ENCODE measurements around the gene PYCARD.
A peak's percentile ranks its signal among the peaks of the same experiment; 100 is the strongest.
"Not testable (repeated sequence)": the region's sequence is repeated elsewhere in the genome, so short reads cannot be mapped to it uniquely, and the experiment has no call there.

The PYCARD gene

DNA sequence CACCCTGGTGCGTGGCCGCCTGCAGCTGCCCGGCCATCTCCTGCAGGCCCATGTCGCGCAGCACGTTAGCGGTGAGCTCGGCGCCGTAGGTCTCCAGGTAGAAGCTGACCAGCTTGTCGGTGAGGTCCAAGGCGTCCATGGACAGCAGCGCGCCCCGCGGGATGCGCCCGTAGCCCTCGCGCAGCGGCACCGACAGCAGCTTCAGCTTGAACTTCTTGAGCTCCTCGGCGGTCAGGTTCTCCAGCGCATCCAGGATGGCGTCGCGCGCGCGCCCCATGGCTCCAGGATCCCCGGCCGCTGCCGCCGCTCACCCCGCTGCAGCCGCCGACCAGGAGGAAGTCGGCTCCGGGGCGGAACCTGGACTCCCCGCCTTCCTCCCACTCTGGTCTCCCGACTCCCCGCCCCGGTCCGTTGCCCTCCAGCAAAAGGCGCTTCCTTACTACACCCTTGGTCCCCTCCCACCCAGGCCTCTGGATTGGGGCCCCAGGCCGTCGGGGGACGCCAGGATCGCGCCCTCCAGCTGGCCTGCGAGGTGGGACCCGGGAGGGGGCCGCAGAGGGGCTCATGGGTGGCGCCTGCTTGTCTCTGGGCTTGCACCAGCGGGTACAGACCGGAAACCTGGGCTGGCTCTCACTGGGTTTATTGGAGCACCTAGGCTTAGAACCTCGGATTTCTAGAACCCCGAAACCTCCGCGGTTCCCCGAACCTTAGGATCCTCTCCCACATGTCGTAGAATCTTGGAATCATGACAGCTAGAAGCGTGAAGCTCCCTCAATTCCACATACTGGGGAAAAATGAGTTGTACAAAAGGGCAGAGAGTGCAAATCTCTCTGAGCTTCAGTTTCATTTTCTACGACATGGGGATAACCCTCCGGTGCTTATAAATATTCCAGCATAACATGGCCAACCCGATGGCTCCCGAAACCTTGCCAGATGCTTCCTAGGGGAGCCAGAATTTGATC lies at the start of gene PYCARD:
PYCARD (minus strand) TSS at position 347 of the 962 bp plus-strand sequence; CDS start at position 277, 70 bp downstream.
- DNase-seq = peak; percentile 38

DNA sequence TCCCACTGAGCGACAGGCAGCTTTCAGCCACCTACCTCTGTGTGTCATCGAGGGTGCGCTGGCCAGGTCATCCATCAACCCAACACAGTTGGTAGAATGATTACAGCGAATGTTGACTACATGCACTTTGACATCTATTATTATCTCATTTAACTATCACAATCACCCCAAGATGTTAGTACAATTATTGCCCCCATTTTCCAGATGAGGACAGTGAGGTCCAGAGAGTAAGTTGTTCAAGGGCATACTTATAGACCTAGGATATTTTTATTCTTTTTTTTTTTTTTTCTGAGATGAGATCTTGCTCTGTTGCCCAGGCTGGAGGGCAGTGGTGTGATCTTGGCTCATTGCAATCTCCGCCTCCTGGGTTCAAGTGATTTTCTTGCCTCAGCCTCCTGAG lies 48.9 kb upstream of the PYCARD start:
- no peak for DNase-seq

DNA sequence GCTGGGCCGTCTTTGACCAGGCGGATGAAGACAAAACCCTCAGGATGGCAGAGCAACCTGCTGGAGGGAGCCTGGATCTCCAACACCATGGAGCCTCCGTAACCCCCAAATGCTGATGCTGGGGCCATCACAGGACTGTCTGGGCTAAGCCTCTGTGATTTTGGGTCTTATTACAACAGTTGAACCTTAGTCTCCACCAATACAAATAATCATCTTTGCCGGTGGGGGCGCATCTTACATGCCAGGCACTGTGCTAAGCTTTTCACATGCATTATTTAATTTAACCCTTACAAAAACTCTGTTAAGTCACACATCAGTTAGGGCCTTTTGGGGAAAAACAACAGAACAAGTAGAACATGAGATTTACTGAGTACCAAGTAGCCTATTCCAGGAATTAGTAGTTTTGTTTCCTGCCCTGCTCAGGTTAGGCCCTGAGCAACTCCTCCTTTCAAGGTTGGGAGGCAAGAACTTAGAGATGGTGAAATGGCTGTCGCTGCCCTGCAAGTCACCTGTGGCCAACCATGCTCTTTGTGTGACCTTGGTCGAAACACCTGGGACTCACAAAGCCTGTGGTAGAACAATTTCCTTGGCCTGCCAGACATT lies 48.3 kb upstream of the PYCARD start:
- no peak for DNase-seq

- no peak for DNase-seq
Measured at GRCh38 chr16:31248344-31248743, 45.8 kb upstream of the PYCARD start.

DNA sequence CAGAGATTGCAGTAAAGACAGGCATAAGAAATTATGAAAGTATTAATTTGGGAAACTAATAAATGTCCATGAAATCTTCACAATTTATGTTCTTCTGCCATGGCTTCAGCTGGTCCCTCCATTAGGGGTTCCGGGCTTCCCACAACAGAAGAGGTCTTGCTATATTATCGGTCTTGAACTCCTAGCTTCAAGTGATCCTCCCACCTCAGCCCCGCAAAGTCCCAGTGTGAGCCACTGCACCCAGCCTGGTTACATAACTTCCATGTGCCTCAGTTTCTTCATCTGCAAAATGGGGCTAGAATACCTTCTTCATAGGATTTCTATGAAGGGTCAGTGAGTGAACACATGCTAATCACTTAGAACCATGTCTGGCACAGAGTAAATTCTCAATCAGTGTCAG lies 43.7 kb upstream of the PYCARD start:
- DNase-seq = no peak

DNA sequence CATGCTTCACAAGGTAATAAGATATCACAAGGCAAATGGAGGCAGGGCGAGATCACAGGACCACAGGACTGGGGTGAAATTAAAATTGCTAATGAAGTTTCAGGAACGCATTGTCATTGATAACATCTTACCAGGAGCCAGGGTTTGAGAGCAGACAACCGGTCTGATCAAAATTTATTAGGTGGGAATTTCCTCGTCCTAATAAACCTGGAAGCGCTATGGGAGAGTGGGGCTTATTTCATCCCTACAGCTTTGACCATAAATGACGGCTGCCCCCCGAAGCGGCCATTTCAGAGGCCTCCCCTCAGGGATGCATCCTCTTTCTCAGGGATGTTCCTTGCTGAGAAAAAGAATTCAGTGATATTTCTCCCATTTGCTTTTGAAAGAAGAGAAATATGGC lies 43.0 kb upstream of the PYCARD start:
- not testable (repeated sequence) for DNase-seq

DNA sequence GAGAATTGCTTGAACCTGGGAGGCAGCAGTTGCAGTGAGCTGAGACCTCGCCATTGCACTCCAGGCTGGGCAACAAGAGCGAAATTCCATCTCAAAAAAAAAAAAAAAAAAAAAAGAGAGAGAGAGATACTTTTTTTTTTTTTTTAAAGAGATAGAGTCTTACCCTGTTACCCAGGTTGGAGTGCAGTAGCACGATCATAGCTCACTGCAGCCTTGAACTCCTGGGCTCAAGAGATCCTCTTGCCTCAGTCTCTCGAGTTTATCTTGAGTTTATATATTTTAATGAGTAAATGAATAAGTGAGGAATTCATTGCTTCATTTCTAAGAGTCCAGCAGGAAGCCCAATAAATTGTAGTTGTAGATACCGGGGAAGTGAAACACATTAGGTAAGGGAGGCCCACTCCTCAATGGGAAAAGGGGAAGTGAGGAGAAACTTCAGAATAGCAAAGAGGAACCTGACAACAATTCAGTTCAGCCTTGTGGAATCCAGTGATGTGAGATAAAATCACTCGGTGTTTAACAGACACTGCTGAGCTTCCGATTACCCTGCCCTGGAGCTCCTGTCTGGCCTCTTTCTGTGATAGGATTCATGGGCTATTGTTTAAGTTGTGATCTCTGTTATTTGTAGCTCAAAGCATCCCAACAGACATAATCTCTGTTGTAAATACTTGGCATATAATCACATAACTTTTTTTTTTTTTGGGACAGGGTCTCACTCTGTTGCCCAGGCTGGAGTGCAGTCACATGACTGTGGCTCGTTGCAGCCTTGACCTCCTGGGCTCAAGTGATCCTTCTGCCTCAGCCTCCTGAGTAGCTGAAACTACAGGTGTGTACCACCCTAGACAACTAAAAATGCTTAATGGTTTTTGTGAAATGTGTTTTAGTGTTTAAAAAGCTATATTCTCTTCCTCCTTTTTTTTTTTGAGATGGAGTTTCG lies 41.4 kb upstream of the PYCARD start:
- DNase-seq = no peak

GRCh38 chr16:31242206-31242605 lies 39.6 kb upstream of the PYCARD start:
- no peak for DNase-seq

DNA sequence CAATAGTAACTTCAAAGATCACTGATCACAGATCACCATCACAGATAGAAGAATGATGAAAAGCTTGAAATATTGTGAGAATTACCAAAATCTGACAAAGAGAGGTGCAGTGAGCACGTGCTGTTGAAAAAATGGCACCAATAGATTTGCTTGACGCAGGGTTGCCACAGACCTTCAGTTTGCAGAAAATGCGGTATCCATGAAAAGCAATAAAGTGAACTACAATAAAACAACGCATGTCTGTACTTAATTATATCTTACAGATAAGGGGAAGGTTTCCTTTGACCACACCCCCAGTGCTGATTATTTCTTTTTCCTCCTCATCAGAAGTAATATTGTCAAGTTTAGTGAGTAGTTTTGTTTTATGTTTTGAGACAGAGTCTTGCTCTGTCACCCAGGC lies 35.5 kb upstream of the PYCARD start:
- no peak for DNase-seq

DNA sequence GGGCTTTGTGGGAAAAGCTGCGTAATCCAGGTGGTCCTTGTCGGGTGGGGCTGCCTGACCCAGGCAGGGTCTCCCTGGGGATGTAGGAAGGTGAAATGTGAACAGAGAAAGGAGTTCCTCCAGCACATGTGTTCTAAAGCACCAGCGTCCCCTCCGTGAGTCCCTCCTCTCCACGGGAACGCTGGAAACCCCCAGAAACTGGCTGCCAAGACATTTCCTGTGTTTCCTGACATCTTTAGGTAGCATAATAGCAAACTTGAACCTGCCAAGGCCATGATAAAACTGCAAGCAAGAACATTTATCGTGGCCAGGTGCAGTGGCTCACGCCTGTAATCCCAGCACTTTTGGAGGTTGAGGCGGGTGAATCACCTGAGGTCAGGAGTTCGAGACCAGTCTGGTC lies 26.9 kb upstream of the PYCARD start:
- DNase-seq = no peak

DNA sequence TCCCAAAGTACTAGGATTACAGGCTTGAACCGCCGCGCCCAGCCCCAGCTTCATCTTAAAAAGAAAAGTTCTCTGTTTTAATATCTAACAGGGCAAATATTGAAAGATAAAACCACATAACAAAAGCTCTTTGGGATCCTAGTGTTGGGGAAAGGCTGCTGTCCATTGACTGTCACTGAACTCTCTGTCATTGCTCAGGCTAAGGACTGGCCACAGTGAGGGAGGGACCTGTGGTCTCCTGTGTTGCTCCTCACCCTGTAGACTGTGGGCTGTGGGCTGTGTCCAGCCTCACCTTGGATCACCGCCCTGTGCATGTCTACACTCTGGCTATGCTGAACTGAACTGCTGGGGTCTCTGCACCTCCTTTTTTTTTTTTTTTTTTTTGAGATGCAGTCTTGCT lies 25.6 kb upstream of the PYCARD start:
- no peak for DNase-seq

DNA sequence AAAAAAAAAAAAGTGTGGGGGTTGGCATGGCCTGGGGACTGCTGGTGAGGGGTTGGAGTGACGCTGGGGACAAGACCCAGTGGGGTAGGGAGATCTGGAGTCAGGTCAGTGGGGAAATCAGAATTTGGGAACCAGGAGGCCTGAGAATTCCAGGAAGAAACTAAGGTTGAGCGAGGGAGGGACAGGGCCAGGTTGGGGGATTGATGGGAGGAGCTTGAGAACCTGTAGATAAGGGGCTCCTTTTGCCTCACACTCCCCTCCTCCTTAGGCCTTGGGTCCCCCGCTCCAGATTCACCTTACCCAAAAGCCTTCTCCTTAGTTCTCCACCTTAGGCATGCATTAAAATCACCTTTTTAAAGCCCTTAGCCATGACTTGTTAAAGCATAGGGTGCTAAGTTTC lies 22.6 kb upstream of the PYCARD start:
- no peak for DNase-seq

DNA sequence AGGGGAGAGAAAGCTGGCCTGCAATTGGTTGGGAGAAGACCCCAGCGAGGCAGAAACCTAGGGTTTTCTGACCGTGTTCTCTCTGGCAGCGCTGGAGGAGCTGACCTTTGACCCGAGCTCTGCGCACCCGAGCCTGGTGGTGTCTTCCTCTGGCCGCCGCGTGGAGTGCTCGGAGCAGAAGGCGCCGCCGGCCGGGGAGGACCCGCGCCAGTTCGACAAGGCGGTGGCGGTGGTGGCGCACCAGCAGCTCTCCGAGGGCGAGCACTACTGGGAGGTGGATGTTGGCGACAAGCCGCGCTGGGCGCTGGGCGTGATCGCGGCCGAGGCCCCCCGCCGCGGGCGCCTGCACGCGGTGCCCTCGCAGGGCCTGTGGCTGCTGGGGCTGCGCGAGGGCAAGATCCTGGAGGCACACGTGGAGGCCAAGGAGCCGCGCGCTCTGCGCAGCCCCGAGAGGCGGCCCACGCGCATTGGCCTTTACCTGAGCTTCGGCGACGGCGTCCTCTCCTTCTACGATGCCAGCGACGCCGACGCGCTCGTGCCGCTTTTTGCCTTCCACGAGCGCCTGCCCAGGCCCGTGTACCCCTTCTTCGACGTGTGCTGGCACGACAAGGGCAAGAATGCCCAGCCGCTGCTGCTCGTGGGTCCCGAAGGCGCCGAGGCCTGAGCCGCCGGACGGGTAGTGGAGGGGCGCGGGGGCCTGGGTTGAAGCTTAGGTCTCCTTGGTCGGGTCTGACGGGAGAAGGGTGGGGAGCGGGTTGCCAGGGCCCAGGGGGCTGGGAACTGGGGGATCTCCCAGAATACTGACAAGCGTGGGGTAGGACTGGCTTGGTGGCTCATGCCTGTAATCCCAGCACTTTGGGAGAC lies 21.8 kb upstream of the PYCARD start:
- DNase-seq = no peak

- DNase-seq = no peak
Measured at GRCh38 chr16:31223044-31223443, 20.5 kb upstream of the PYCARD start.

- no peak for DNase-seq
Measured at GRCh38 chr16:31221357-31222160, 19.0 kb upstream of the PYCARD start.

- no peak for DNase-seq
Measured at GRCh38 chr16:31219154-31219741, 16.7 kb upstream of the PYCARD start.

- DNase-seq = no peak
Measured at GRCh38 chr16:31217136-31217530, 14.6 kb upstream of the PYCARD start.

- no peak for DNase-seq
Measured at GRCh38 chr16:31216422-31217135, 14.0 kb upstream of the PYCARD start, which contains the start of gene PYDC1. TSS of gene PYDC1 (minus strand) at chr16:31217135. CDS start at chr16:31217028, 107 bp downstream.

GRCh38 chr16:31215287-31216162 lies 13.0 kb upstream of the PYCARD start:
- peak; percentile 27 for DNase-seq

Measured in NCI-H2227 treated with DMSO at 0.1 percent for 48 hours (cell line).